Fibroblast of lung (primary cell): ENCODE data around the gene ABCG4. TPM values are rescaled to one million over a fixed set of nuclear protein-coding genes. Genes with fewer than 3 reads are reported as not detected.
A peak's percentile ranks its signal among the peaks of the same experiment; 100 is the strongest.

Source experiments
- DNase-seq, 2 donors: peaks; one replicate each; pipeline versions ENCODE4 v3.0.0 to v3.0.0-alpha.2; 2010; ENCODE audit warnings: low read depth in 2 of 2
- H2AFZ ChIP-seq: 2 replicates; pipeline ENCODE4 v1.5.1; 2012; ENCODE audit warnings: low read length, control low read depth, inconsistent platforms
- H3K27ac ChIP-seq: 2 replicates; pipeline ENCODE4 v1.5.1; 2011; ENCODE audit warnings: low read length, control low read depth; ENCODE audit not compliant: insufficient read depth
- H3K27me3 ChIP-seq: 2 replicates; pipeline ENCODE4 v1.5.1; 2011; ENCODE audit warnings: mild to moderate bottlenecking, low read length; ENCODE audit not compliant: control insufficient read depth, insufficient read depth
- H3K36me3 ChIP-seq: 2 replicates; pipeline ENCODE4 v1.5.1; 2011; ENCODE audit warnings: low read length; ENCODE audit not compliant: control insufficient read depth, insufficient read depth
- H3K4me1 ChIP-seq: 2 replicates; pipeline ENCODE4 v1.5.1; 2011; ENCODE audit warnings: low read length; ENCODE audit not compliant: control insufficient read depth, insufficient read depth; ENCODE audit errors: extremely low read depth
- H3K4me2 ChIP-seq: 2 replicates; pipeline ENCODE4 v1.5.1; 2011; ENCODE audit warnings: low read length, control low read depth; ENCODE audit not compliant: insufficient read depth; ENCODE audit errors: extremely low read depth
- H3K4me3 ChIP-seq, 4 experiments: fragments of 200-600 bp in 1 of 4; sonication (generic) in 1 of 4; replicated peaks in 1 of 4; 2 replicates each; pipeline ENCODE4 v1.5.1; 2011 to 2016; ENCODE audit warnings: low read length in 4 of 4, low read depth in 3 of 4, mild to moderate bottlenecking in 3 of 4, control low read depth in 2 of 4, inconsistent platforms in 1 of 4, mixed read lengths in 1 of 4; ENCODE audit not compliant: insufficient read depth in 1 of 4; ENCODE audit errors: control extremely low read depth in 1 of 4
- H3K79me2 ChIP-seq: 2 replicates; pipeline ENCODE4 v1.5.1; 2012; ENCODE audit warnings: mild to moderate bottlenecking, low read length, inconsistent platforms; ENCODE audit not compliant: control insufficient read depth, insufficient read depth
- H3K9ac ChIP-seq: 2 replicates; pipeline ENCODE4 v1.5.1; 2011; ENCODE audit warnings: mild to moderate bottlenecking, low read length, control low read depth; ENCODE audit not compliant: insufficient read depth
- H3K9me3 ChIP-seq: 2 replicates; pipeline ENCODE4 v1.5.1; 2012; ENCODE audit warnings: low read depth, low read length; ENCODE audit not compliant: control insufficient read depth, insufficient read depth
- H4K20me1 ChIP-seq: 2 replicates; pipeline ENCODE4 v1.5.1; 2011; ENCODE audit warnings: low read length; ENCODE audit not compliant: control insufficient read depth, insufficient read depth; ENCODE audit errors: extremely low read depth
- CTCF ChIP-seq, 2 donors: IDR thresholded peaks in 1 of 2; conservative IDR thresholded peaks in 1 of 2; 1 replicate in 1 of 2; 2 replicates in 1 of 2; pipeline ENCODE4 v1.5.1; 2011 to 2012; ENCODE audit warnings: low read length in 2 of 2, control low read depth in 1 of 2, inconsistent platforms in 1 of 2, low read depth in 1 of 2, mild to moderate bottlenecking in 1 of 2
- EZH2 ChIP-seq: IDR thresholded peaks from 2 replicates; pipeline ENCODE4 v1.5.1; 2012; ENCODE audit warnings: low read length, control low read depth, mild to moderate bottlenecking; ENCODE audit errors: missing control alignments
- polyA plus RNA-seq, 2 donors: library from polyadenylated mRNA; depleted of rRNA in 1 of 2; stranded (reverse) in 1 of 2; unstranded in 1 of 2; fragments of >200 nt; gene quantifications; 2 replicates each; pipeline ENCODE4 v1.2.1, GENCODE V29; 2011 to 2012; ENCODE audit warnings: missing spikeins in 1 of 2
- total RNA-seq: library from RNA; depleted of rRNA; stranded (reverse); fragments of >200 nt; gene quantifications from 2 replicates; pipeline ENCODE4 v1.2.1, GENCODE V29; 2014

ABCG4 gene
- total and polyA plus RNA-seq, 2 donors (not counting 1 experiment from before 2014, with no cell fraction given), result 0.12 to 0.17 TPM

- H3K4me1 ChIP-seq, result no peaks in the 10 kb centered on the region
- no peak overlapping the region for H3K27ac ChIP-seq
- no peak for TF ChIP-seq CTCF (conservative IDR thresholded peaks at IDR 0.05 in 1 of 2, IDR thresholded peaks at IDR 0.05 in 1 of 2; ENCODE audit: low read depth in 1 of 2, low read length in 2 of 2)
- H3K4me3 ChIP-seq, result no peak overlapping the region
- H3K27me3 ChIP-seq, result no peaks in the 10 kb centered on the region
- H3K36me3 ChIP-seq, result peaks cover 3% of the 10 kb centered on the region
- no peak overlapping the region for H2AFZ ChIP-seq
- H3K9me3 ChIP-seq, result no peaks in the 10 kb centered on the region
- H3K9ac ChIP-seq, result no peak overlapping the region
- no peaks in the 10 kb centered on the region for H3K79me2 ChIP-seq
- no peak overlapping the region for H3K4me2 ChIP-seq
- no peaks in the 10 kb centered on the region for H4K20me1 ChIP-seq
- no peak for DNase-seq
Observed at GRCh38 chr11:119173453-119173852, 24.6 kb downstream of the ABCG4 start.

GRCh38 chr11:119175493-119176077 is 26.7 kb downstream of the ABCG4 start:
- no peak overlapping the region for H3K4me3 ChIP-seq
- no peak overlapping the region for H2AFZ ChIP-seq
- H3K4me1 ChIP-seq, result no peaks in the 10 kb centered on the region
- TF ChIP-seq EZH2, result no peak
- no peak for TF ChIP-seq CTCF (conservative IDR thresholded peaks at IDR 0.05 in 1 of 2, IDR thresholded peaks at IDR 0.05 in 1 of 2; ENCODE audit: low read depth in 1 of 2, low read length in 2 of 2)
- no peak overlapping the region for H3K4me2 ChIP-seq
- H3K27ac ChIP-seq, result no peak overlapping the region
- H3K27me3 ChIP-seq, result no peaks in the 10 kb centered on the region
- H3K79me2 ChIP-seq, result no peaks in the 10 kb centered on the region
- H3K36me3 ChIP-seq, result peaks cover 5% of the 10 kb centered on the region
- no peaks in the 10 kb centered on the region for H3K9me3 ChIP-seq
- H4K20me1 ChIP-seq, result no peaks in the 10 kb centered on the region
- no peak overlapping the region for H3K9ac ChIP-seq
- DNase-seq, result peak in 1 of 2 donors; percentile 53

GRCh38 chr11:119178166-119178680 is 29.4 kb downstream of the ABCG4 start:
- H3K9me3 ChIP-seq, result no peaks in the 10 kb centered on the region
- no peaks in the 10 kb centered on the region for H3K27me3 ChIP-seq
- no peak overlapping the region for H3K4me3 ChIP-seq
- no peaks in the 10 kb centered on the region for H4K20me1 ChIP-seq
- no peak overlapping the region for H3K4me2 ChIP-seq
- H3K9ac ChIP-seq, result no peak overlapping the region
- H2AFZ ChIP-seq, result no peak overlapping the region
- H3K4me1 ChIP-seq, result no peaks in the 10 kb centered on the region
- no peak for DNase-seq
- no peaks in the 10 kb centered on the region for H3K79me2 ChIP-seq
- TF ChIP-seq CTCF (conservative IDR thresholded peaks at IDR 0.05 in 1 of 2, IDR thresholded peaks at IDR 0.05 in 1 of 2; ENCODE audit: low read depth in 1 of 2, low read length in 2 of 2) (no peak), EZH2 (no peak)
- no peak overlapping the region for H3K27ac ChIP-seq
- H3K36me3 ChIP-seq, result peaks cover 5% of the 10 kb centered on the region
